HS-27A (cell line): ENCODE measurements around the gene CLMN.

Experiments used
- DNase-seq: peaks from one replicate; pipeline ENCODE4 v3.0.0-alpha.2; 2012; ENCODE audit warnings: low read depth, missing footprints

CLMN gene

DNA sequence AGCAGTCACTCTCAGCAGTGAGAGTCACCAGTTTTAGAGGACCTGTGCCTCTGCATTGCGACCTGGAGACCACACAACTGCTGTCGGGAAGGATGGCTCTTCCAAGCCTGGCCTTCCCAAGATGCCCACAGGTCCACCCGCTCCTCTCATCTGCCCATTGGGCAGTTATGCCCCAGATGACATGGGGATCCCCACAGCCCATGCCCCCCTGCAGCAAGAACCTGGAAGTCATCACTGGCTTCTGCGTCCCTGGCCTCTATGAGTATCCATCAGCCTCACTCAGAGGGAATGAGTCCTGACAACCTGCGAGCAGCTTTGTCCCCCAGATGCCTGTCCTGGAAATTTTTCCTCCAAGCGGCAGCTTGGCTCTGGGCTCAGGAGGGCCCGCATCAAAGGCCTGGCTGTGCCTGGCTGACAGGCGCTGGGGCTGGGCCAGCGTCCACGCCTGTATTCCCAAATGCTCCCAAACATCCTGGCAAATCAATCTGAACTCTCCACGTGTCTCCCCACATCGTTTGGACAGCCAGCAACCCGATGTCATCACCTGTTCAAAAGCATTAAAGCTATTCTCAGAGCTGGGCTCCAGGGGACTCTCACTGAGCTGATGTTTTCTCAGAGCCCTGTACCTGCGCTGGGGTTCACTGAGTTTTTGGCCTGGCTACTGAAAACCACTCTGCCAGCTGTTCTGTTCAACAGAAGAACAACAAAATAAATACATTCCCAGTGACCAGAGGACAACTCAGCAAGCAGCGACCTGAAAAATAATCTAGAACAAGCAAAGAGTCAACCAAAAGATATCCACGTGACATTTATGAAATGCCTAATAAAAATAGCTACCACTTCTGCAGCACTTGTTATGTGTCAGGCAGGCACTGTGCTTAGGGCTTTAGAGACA is 57.8 kb downstream of the CLMN start:
- DNase-seq = no peak

DNA sequence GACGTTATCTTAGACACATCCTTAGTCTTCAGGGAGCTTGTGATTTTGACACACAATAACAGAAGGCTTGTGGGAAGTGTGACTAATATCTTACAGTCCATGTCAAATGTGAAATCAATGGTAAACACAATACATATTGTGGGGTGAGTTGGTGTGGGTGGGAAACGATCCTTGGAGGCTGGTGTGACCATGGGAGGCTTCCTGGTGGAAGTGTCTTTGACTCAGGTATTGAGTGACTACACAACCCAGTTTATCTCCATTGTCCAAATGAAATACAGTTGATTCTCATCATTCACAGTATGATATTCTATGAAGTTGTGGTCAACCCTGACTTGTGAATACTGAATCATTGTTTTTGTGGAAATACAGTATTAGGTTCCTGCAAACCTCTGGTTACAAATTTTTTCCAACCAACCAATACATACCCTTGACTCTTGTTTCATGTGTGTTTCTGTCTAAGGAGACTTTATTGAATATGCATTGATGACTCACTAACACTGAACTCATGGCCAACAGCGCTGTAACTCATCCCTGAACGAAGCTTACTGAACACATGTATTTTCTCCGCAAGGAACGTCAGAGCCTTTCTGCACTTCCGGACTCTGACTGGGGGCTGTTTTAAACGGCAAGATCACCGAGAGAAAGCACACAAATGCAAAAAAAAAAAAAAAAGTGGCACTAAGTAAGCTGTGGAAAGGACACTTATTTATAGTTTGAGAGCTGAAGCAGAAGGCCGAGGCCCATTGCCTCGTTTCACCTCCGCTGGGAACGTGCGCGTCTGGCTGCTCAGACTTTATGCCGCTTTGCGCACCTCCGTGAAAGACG is 59.0 kb downstream of the CLMN start:
- no peak for DNase-seq

DNA sequence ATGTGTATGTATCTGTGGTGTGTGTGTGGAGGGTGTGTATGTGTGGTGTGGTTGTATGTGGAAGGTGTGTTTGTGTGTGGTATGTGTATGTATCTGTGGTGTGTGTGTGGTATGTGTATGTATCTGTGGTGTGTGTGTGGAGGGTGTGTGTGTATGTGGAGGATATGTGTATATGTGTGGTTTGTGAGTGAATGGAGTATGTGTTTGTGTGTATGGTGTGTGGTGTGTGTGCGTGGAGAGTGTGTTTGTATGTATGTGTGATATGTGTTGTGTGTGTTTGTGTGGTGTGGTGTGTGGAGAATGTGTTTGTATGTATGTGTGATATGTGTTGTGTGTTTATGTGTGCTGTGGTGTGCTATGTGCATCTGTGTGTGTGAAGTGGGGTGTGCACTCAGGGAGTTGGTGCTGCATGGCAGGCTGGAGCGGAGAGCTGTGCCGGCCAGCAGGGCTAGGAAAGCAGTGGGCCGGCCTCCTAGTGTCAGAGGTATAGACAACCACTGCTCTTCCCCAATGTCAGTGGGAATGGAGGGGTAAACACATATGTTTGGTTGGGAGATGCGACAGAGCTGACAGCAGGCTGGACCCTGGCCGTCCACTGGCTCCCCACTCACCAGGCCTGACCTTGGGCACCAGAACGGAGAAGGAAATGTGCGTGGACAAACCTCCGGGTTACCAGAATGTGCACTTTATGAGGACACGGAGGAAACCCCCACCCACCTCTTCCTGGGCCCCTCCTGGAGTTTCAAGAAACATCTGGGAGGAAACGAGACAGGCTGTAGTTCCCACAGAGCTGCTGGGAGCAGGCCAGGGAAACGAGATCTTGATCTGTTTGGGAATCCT is 60.7 kb downstream of the CLMN start:
- DNase-seq = no peak

DNA sequence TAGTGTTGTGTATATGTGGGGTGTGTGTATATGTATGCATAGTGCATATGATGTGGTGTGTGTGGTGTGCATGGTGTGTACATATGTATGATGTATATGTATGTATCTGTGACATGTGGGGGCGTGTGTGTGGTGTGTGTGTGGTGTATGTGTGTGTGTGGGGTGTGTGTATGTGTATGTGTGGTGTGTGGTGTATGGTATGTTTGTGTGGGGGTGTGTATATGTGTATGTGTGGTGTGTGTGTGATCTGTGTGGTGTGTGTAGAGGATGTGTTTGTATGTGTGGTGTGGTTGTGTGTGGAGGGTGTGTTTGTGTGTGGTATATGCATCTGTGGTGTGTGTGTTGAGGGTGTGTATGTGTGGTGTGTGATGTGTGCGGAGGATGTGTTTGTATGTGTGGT is 61.6 kb downstream of the CLMN start:
- no peak for DNase-seq

DNA sequence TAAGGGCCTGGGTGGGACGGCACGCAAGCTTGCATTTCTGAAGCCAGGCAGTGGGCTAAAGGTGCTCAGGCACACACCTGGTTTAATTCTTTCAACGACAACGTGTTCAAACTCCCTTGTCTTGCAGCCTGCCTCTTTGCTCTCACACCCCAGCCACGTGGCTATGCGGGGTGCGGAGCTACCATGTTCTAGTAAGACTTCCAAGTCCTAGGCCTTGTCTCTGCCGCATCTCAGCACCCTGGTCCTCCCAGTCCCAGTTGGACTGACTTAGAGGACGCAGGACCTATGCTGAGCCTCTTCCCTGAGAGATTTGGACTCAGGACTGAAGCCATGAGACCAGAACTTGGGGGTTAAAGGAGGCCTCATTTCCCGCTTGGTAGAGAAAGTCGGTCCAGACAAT is 62.2 kb downstream of the CLMN start:
- no peak for DNase-seq

DNA sequence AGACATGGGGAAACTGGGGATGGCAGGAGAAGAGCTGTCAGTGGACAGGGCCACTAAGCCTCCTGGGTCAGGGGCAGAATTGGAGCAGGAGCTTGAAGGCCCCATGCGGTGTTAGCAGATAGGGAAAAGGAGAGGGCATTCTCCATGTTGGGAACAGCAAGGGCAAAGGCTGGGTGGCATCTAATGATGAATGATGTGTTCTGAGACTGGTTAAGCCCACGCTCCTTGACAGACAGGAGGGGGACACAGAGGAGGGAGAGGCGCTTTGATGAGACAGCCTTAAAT is 63.0 kb downstream of the CLMN start:
- DNase-seq = no peak

DNA sequence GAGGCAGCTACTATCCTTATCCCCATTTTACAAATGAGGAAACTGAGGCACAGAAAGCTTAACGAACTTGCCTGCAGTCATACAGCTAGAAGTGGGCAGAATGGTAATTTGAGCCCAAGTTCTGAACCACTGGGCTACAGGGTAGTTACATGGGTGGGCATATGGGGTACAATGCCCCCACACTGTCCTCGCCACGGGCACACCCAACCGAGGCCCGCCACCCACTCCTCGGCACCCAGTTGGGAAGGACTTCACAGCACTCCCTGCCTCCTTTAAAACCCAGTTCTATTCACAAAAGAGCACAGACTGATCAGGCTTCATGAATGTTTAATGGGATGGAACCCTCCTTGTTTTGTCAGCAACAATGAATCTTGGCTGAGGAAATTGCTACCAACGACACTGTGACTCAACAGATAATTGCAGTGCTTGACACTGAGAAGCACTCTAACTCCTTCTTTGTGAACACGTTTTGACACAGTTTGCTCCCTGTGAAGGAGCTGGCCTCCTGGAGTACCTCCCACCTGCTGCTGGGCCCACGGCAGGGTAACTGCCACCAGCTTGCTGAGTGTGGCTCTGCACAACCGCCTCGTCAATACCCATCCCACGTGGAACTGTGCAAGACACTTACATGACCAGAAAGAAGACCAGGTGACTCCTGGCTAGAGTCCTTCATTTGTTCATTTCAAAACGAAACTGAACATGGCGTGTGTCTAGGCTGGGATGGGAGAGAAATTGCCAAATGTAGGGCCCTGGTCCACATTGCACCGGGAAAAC is 63.5 kb downstream of the CLMN start:
- DNase-seq = no peak

DNA sequence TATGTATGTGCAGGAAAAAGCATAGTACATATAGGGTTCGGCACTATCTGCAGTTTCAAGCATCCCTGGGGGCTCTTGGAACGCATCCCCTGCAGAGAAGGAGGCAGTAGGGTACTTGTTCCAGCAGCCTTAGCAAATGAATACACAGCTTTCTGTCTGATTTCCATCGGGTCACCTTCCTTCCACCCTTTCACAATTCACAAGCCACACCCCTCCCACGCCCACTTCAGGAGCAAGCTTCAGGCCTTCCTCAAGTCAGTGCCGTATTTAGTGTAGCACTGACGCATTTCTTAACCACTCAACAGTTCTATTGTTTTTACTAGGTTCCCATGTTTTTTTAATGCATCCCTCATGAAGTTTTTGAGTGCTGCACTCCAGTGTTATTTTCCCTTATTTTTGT is 64.2 kb downstream of the CLMN start:
- no peak for DNase-seq

DNA sequence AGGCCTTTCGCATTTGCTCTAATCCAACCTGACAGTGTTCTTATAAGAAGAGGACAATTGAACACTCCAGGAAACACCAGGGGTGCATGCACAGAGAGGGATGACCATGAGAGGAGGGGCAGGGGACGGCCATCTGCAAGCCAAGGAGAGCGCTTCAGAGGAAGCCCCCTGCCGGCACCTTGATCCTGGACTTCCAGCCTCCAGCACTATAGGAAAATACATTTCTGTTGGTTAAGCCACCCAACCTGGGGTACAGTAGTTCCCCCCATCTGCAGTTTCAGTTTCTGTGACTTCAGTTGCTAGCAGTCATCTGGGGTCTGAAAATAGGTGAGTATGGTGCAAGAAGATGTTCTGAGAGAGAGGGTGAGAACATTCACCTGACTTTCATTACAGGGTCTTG is 64.7 kb downstream of the CLMN start:
- DNase-seq = no peak

DNA sequence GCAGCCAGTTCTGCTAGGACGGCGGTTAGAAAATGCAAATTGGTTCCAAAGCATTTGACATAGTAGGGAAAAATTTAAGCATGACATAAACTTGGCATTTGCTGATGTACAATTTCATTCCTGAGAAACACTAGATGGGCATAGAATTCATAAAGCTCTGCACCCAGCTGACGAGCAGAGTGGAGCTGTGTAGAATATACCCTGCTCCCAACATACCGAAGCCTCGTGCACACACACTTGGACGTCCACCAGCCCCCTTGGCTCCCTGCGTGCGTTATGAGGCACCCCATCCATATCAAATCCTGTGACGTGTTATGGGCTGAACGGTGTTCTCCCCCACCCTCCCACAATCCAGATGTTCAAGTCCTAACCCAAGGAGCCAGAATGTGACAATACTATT is 65.4 kb downstream of the CLMN start:
- DNase-seq = no peak

DNA sequence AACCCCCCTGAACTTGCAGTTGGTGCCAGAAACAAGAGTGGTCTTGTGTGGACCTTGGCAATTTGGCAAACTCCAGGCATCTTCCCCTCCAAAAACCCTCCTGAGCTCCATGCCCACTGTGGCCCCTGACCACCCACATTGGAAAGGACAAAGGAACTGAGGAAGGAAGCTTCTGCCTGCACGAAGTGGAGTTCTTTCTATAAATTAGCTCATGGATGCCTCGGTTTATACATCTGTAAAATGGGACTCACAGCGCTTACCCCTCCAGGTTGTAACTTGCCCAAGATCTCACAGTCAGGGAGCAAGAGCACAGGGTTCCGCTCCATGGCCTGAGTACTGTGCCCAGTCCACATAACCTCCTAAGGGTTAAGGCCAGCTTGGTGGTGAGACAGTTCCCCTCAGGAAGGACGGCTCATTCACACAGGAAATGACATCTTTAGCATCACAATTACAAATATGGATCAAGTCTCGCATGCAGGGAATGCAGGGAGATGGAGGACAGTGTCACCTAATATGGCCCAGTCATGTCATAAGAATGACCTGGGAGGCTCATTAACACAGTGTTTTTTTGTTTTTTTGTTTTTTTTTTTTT is 66.6 kb downstream of the CLMN start:
- no peak for DNase-seq

DNA sequence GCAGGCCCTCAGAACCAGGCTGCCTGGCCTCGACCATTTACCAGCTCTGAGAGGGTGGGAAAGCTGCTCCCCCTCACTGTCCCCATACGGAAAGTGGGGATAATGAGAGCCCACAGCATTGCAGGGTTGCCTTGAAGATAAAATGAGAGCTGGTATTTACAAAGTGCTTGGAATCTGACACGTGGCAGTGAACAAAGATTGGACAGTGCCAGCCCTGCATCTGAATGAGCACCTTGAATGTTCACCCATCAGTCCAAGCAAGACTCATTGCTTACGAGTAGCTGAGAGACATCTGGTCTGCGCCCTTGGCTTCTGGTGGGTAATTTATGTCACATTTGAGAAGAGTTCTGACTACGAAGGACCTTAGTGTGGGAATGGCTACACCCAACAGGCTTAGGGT is 67.5 kb downstream of the CLMN start:
- DNase-seq = no peak

DNA sequence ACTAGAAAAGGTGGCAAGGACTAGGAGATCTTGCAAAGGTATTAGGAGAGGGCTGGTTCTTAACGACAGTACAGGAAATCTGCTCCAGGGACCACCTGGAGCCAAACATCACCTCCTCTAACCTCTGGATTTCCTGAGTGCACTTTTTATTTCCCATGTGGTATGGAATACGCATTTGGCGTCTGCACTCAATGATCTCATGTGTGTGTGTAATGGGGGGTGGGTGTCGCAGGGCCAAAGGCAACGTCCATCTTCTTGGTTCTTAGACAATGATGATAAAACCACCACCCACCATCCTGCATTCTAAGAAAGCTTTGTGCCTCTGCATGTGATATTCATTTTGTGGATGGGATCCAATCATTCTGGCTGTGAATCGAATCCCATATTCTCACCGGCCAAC is 68.8 kb downstream of the CLMN start:
- DNase-seq = no peak

DNA sequence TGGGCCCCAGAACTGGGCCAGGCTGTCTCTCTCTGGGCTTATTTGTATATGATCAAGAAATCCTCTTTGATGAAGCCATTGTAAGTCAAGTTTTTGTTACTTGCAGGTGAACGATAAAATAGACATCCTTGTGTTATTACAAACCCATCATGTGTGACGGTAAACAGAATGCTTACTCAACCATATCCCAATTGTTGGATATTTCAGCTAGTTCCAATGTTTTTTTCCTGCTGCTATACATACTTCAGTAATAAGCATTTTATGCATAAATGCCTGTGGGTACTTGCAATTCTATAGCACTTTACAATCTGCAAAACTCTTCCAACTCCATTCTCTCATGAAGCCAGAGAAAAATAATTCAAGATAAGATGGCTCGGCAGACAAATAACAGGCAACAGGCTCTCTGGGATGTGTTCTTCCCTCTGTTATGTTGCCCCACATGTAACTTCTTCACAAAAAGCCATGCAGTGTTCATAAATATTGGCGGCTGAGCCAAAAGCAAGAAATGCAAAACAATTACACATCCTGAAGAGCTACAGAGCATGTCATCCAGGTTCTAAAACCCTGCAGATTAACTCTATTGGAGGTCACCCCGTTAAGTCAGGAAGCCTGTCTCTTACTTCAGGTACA is 69.5 kb downstream of the CLMN start:
- DNase-seq = no peak

DNA sequence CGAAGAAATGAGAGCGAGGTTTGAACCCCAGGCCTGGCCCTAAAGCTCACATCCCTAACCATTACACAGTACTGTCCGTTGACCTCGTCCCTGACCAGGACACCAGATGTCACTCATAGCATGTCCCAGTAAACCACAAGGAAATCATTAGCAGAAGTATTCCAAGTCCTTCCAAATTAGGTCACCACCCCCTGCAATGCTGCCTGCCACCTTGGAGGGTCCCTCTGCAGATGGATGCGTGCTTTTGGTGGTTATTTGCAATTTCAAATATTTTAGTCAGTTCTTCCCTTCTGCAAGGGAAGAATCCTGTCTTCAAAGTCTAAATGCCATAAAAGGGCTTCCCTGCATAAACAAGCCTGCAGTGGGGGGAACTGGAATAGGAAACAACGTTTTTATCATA is 71.3 kb downstream of the CLMN start:
- DNase-seq = no peak

DNA sequence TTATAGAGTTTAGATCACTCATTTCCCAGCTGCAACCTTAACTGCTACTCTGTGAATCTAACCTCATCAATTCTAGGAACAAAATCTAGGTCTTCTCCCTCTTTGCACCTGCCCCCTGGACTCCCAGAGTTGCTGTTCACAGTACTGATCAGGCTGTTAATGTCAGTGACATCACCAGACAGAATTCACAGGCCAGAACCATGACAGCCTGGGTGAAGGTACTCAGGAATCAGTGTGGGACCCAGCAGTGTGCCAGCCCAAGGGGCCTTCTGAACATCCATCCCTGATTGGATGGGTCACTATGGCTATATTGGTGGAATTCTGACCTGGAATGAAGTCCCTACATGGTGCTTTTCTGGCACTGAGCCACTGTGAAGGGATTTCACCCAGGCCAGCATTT is 72.8 kb downstream of the CLMN start:
- no peak for DNase-seq

DNA sequence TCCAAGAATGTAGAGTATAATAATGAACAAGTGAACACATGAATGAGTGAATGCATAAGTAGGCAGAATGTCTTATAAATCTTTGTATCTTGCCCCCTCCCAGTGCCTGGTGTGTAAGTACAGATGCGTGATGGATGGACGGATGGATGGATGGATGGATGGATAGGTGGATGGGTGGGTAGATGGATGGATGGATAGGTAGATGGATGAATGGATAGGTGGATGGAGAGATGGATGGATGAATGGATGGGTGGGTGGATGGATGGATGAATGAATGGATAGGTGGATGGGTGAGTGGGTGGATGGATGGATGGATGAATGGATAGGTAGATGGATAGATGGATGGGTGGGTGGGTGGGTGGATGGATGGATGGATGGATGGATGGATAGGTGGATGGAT is 74.4 kb downstream of the CLMN start:
- DNase-seq = no peak

DNA sequence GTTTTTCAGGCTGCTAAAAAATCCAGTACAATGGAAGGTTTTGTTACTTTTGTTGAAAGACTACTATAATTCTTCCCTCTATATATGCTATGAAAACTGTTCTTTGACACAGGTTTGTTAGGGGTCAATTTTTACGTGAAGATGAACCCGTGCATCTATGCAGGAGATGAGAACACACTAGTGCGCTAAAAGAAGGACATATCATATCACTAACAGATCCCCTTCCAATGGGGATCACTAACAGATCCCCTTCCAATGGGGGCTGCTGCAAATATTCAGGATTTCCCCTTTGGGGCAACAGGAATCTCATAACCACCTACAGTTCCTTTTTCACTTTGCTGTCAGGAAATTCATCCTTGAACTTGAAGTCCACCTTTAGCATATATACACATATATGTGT is 75.1 kb downstream of the CLMN start:
- DNase-seq = no peak

DNA sequence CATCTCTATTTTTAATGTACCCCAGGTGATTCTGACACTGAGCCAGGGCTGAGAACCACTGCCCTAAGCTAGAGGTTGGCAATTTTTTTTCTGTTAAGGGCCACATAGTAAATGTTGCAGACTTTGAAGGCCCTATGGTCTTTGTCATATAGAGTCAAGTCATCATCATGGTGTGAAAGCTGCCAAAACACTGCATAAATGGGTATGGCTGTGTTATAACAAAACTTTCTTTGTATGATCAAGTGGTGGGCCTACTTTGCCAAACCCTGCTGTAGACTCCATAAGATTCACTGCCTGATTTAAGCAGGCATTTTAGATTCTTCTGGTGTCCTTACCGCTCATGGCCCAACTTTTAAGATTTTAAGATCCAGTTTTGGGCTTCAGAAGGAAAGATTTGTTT is 76.8 kb downstream of the CLMN start:
- no peak for DNase-seq

DNA sequence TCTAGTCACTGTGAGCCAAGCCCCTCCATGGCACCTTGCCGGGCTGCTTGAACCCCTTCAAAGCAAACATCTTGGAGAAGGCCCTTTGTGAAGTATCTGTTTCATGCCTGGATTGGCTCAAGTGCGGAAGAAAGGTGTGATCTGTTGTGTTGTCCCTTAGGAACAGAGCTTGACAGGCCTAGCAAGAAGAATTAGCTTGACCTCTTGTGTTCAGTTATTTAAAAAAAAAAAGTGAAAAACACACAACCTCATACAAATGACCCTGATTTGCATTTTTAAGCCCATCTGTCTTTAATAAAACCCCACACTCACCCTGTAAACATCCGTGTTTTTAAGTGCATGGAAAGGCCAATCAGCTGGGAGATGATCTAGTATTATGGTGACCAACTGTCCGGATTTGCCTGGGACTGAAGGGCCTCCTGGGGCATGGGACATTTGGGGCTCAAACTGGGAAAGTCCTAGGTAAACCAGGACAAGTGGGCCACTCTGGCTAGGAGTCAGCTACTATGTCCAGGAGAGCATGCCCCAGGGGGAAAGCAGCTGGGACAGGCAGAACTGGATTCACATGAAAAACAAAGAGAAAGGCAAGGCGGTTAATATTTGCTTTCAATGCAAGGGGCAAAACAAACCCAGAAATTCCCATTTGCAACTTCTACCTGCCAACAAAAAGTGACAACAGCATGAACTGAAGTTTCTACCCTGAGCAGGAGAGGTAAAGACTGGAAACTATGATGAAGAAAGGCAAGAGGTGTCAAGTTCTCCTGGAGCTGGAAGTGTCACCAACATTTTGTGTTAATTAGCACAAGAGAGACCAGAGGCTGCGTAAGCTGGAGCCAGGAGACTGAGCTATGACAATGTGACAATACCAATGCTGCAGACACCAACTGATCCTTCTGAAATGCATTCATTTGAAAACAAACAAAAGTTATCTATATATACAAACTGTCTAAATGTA is 78.6 kb downstream of the CLMN start:
- no peak for DNase-seq
